ENCODE measurements around the gene PICALM. TPM values are rescaled to one million over a fixed set of nuclear protein-coding genes. Genes with fewer than 3 reads are reported as not detected.

Gene PICALM
- total and polyA plus RNA-seq, 4 donors: 19.3 to 317 (median 108) TPM

GRCh38 chr11:86018249-86018648 lies 50.6 kb downstream of the PICALM start:
- Histone ChIP-seq H3K4me3 (ENCODE audit: low read depth in 1 of 3, low read length in 3 of 3) (no peak overlapping the region), H3K27me3 (ENCODE audit: control insufficient read depth in 4 of 4, insufficient read depth in 4 of 4, low read length in 3 of 4) (no peaks in the 10 kb centered on the region), H3K36me3 (ENCODE audit: control insufficient read depth in 4 of 4, insufficient read depth in 3 of 4, low read depth in 1 of 4, low read length in 3 of 4) (peaks cover 0 to 50% (median 22%) of the 10 kb centered on the region in 4 donors), H3K9me3 (ENCODE audit: control insufficient read depth in 4 of 4, low read length in 3 of 4) (no peaks in the 10 kb centered on the region), H3K4me1 (ENCODE audit: control insufficient read depth in 4 of 4, insufficient read depth in 4 of 4, low read length in 3 of 4) (peaks cover 0 to 5% (median 0%) of the 10 kb centered on the region in 4 donors), H3K27ac (ENCODE audit: low read depth in 1 of 2, low read length in 2 of 2) (no peak overlapping the region), H3K9ac (ENCODE audit: low read depth in 1 of 2, low read length in 2 of 2) (no peak overlapping the region)
- TF ChIP-seq SP1 (IDR thresholded peaks at IDR 0.05) (no peak), HNF4A (conservative IDR thresholded peaks at IDR 0.05) (no peak), FOXA1 (IDR thresholded peaks at IDR 0.05) (no peak), ZBTB33 (IDR thresholded peaks at IDR 0.05) (no peak), RAD21 (IDR thresholded peaks at IDR 0.05) (no peak), EGR1 (IDR thresholded peaks at IDR 0.05; ENCODE audit: low read depth in 2 of 2) (no peak), RXRA (IDR thresholded peaks at IDR 0.05) (no peak), MAX (IDR thresholded peaks at IDR 0.05) (no peak)
- 95% methylated on average over 1 of the region's 1 CpG for WGBS
- DNase-seq (ENCODE audit: low spot score): no peak

GRCh38 chr11:86016451-86016850 lies 52.4 kb downstream of the PICALM start:
- Histone ChIP-seq H3K9ac (ENCODE audit: low read depth in 1 of 2, low read length in 2 of 2) (no peak overlapping the region), H3K4me1 (ENCODE audit: control insufficient read depth in 4 of 4, insufficient read depth in 4 of 4, low read length in 3 of 4) (peaks cover 0 to 5% (median 0%) of the 10 kb centered on the region in 4 donors), H3K27ac (ENCODE audit: low read depth in 1 of 2, low read length in 2 of 2) (no peak overlapping the region), H3K27me3 (ENCODE audit: control insufficient read depth in 4 of 4, insufficient read depth in 4 of 4, low read length in 3 of 4) (no peaks in the 10 kb centered on the region), H3K9me3 (ENCODE audit: control insufficient read depth in 4 of 4, low read length in 3 of 4) (no peaks in the 10 kb centered on the region), H3K4me3 (ENCODE audit: low read depth in 1 of 3, low read length in 3 of 3) (no peak overlapping the region), H3K36me3 (ENCODE audit: control insufficient read depth in 4 of 4, insufficient read depth in 3 of 4, low read depth in 1 of 4, low read length in 3 of 4) (peaks cover 0 to 51% (median 24%) of the 10 kb centered on the region in 4 donors)
- DNase-seq (ENCODE audit: low spot score): no peak
- whole genome bisulfite sequencing: 95% methylated on average over 2 of the region's 2 CpGs
- TF ChIP-seq FOXA1 (IDR thresholded peaks at IDR 0.05) (no peak), ATF3 (IDR thresholded peaks at IDR 0.05) (no peak), MAX (IDR thresholded peaks at IDR 0.05) (no peak), JUND (IDR thresholded peaks at IDR 0.05) (no peak), TAF1 (conservative IDR thresholded peaks at IDR 0.05) (no peak), RAD21 (IDR thresholded peaks at IDR 0.05) (no peak), HNF4G (IDR thresholded peaks at IDR 0.05) (no peak), NR2F2 (IDR thresholded peaks at IDR 0.05) (no peak), CTCF (IDR thresholded peaks at IDR 0.05; ENCODE audit: low read depth, low read length, missing input control) (no peak), RXRA (IDR thresholded peaks at IDR 0.05) (no peak), SP1 (IDR thresholded peaks at IDR 0.05) (no peak), GABPA (IDR thresholded peaks at IDR 0.05 in 1 of 2, conservative IDR thresholded peaks at IDR 0.05 in 1 of 2) (no peak), EGR1 (IDR thresholded peaks at IDR 0.05; ENCODE audit: low read depth in 2 of 2) (no peak), FOXA2 (IDR thresholded peaks at IDR 0.05) (no peak), REST (IDR thresholded peaks at IDR 0.05) (no peak), YY1 (IDR thresholded peaks at IDR 0.05) (no peak)

Measured in liver (tissue), 9 donors.